ENCODE results near the gene TRMT1. TPM values are rescaled to one million over a fixed set of nuclear protein-coding genes. Genes with fewer than 3 reads are reported as not detected.

The TRMT1 gene
- total and polyA plus RNA-seq, 4 donors, result 14.4 to 48.2 (median 43.8) TPM

- ATAC-seq (ENCODE audit: insufficient read depth, low FRiP score), result peak; percentile 89
- H3K4me1 ChIP-seq (ENCODE audit: control insufficient read depth in 5 of 5, insufficient read depth in 5 of 5, low read length in 5 of 5), result peaks cover 14 to 64% (median 31%) of the 10 kb centered on the region in 5 donors
- 1 to 2% methylated on average over 40 of the region's 40 CpGs for WGBS, 2 donors
- no peaks in the 10 kb centered on the region for H3K27me3 ChIP-seq (ENCODE audit: control insufficient read depth in 3 of 3, insufficient read depth in 3 of 3, low read length in 2 of 3)
- H3K9me3 ChIP-seq (ENCODE audit: control insufficient read depth in 4 of 4, insufficient read depth in 3 of 4, low read length in 3 of 4), result no peaks in the 10 kb centered on the region
- peaks cover 0 to 2% (median 1%) of the 10 kb centered on the region in 4 donors for H3K36me3 ChIP-seq (ENCODE audit: control insufficient read depth in 4 of 4, insufficient read depth in 4 of 4, low read length in 4 of 4)
- peak overlapping the region in 1 of 2 donors; percentile 77 for H3K9ac ChIP-seq (ENCODE audit: insufficient read depth in 1 of 2, low read length in 2 of 2)
- peak; percentile 87 to 91 (median 89) for DNase-seq
- peak; percentile 98 for TF ChIP-seq CTCF (IDR thresholded peaks at IDR 0.05; ENCODE audit: control extremely low read depth, extremely low read depth)
- peak overlapping the region; percentile 47 to 69 for H3K27ac ChIP-seq (ENCODE audit: low read depth in 1 of 2, low read length in 1 of 2)
- no peak overlapping the region for H3K4me3 ChIP-seq
Measured at GRCh38 chr19:13060964-13061927, 55.3 kb downstream of the TRMT1 start.

DNA sequence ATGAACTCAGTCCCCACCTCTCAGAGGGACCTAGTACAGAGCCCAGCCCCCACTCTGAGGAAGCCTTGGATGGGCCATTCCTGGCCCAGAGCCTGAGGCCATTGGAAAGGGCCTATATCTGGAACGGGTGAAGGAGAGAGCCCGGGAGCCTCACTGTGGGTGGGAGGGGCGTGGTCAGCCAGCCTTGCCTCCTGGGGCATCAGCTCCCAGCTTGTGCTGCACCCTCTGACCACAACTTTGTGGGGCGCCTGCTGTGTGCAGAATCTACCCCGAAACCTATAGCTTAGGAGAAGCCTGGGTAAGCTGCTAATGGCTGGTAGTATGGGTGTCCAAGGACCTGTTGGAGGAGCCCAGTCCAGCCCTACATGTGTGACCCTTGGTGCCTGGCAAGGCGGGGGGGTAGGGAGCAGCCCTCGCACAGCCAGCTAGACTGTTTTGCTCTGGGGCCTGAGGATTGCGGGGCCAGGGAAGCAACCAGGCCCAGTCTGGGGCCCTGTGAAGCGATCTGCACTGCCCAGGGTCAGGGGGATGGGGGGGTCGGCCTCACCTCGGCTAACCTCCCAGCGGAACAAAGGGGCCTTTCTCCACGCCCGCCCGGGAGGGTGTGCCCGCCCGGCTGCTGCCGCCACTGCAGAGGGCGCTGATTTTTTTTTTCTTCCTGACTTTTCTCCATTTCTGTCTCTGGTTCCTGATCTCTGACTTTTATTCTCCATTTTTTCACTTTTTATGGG, 56.1 kb downstream of the TRMT1 start:
- no peak overlapping the region for H3K9ac ChIP-seq (ENCODE audit: insufficient read depth in 1 of 2, low read length in 2 of 2)
- H3K4me3 ChIP-seq, result no peak overlapping the region
- no peaks in the 10 kb centered on the region for H3K9me3 ChIP-seq (ENCODE audit: control insufficient read depth in 4 of 4, insufficient read depth in 3 of 4, low read length in 3 of 4)
- no peak for TF ChIP-seq CTCF (IDR thresholded peaks at IDR 0.05; ENCODE audit: control extremely low read depth, extremely low read depth)
- peaks cover 11 to 72% (median 32%) of the 10 kb centered on the region in 5 donors for H3K4me1 ChIP-seq (ENCODE audit: control insufficient read depth in 5 of 5, insufficient read depth in 5 of 5, low read length in 5 of 5)
- 35 to 38% methylated on average over 19 of the region's 19 CpGs for WGBS, 2 donors
- no peaks in the 10 kb centered on the region for H3K27me3 ChIP-seq (ENCODE audit: control insufficient read depth in 3 of 3, insufficient read depth in 3 of 3, low read length in 2 of 3)
- DNase-seq, result peak in 2 of 3 donors; percentile 49 to 62
- peak overlapping the region; percentile 41 to 69 for H3K27ac ChIP-seq (ENCODE audit: low read depth in 1 of 2, low read length in 1 of 2)
- no peak for ATAC-seq (ENCODE audit: insufficient read depth, low FRiP score)
- peaks cover 0 to 2% (median 0%) of the 10 kb centered on the region in 4 donors for H3K36me3 ChIP-seq (ENCODE audit: control insufficient read depth in 4 of 4, insufficient read depth in 4 of 4, low read length in 4 of 4)

DNA sequence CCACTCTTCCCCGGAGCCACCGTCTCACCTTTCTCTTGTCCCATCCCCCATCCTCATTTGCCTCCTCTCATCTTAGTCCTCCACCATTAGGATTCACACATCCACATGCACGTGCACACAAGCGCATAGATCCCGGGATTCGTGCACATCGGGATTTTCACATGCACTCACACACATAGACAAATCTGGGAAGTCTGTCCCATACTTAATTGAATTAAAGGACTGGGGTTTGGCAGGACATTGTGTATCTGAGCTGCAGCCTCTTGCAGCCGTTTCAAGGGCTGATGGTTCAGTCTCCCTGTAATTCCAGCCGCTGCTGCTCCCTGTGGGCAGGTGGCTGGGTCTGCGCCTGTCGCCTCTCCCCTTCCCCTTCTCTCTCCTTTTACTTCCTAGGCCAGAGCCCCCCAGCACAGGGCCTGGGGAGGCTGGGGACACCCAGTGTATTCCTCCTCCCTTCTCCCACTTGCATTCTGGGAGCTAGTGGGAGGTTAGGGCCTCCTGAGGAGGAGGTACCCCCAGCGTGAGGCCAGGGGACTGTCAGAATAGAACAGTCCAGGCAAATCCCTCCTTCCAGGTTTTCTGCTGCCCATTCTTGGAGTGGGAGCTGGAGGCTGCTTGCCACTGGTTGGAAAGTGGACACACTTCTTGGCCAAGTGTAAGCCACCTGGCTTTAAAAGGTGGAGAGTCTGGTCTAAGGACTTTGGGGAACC, 57.4 kb downstream of the TRMT1 start:
- no peaks in the 10 kb centered on the region for H3K27me3 ChIP-seq (ENCODE audit: control insufficient read depth in 3 of 3, insufficient read depth in 3 of 3, low read length in 2 of 3)
- no peaks in the 10 kb centered on the region for H3K36me3 ChIP-seq (ENCODE audit: control insufficient read depth in 4 of 4, insufficient read depth in 4 of 4, low read length in 4 of 4)
- no peak overlapping the region for H3K9ac ChIP-seq (ENCODE audit: insufficient read depth in 1 of 2, low read length in 2 of 2)
- H3K9me3 ChIP-seq (ENCODE audit: control insufficient read depth in 4 of 4, insufficient read depth in 3 of 4, low read length in 3 of 4), result no peaks in the 10 kb centered on the region
- 71 to 80% methylated on average over 12 of the region's 12 CpGs for WGBS, 2 donors
- no peak for TF ChIP-seq CTCF (IDR thresholded peaks at IDR 0.05; ENCODE audit: control extremely low read depth, extremely low read depth)
- H3K27ac ChIP-seq (ENCODE audit: low read depth in 1 of 2, low read length in 1 of 2), result peak overlapping the region in 1 of 2 donors; percentile 52
- peaks cover 15 to 80% (median 39%) of the 10 kb centered on the region in 5 donors for H3K4me1 ChIP-seq (ENCODE audit: control insufficient read depth in 5 of 5, insufficient read depth in 5 of 5, low read length in 5 of 5)
- no peak for ATAC-seq (ENCODE audit: insufficient read depth, low FRiP score)
- H3K4me3 ChIP-seq, result no peak overlapping the region
- no peak for DNase-seq
